Psoas muscle (tissue), 8 donors: ENCODE results near the gene PDCD1. TPM values are rescaled to one million over a fixed set of nuclear protein-coding genes. Genes with fewer than 3 reads are reported as not detected.

Source experiments
- ATAC-seq, 4 donors: fragments of 200-7000 bp; cut with Tn5 transposase; one replicate each; pipeline ENCODE4 v1.9.1; 2020; ENCODE audit warnings: moderate library complexity in 3 of 4, mild to moderate bottlenecking in 2 of 4
- DNase-seq, 2 donors: peaks; one replicate each; pipeline ENCODE4 v3.0.0-alpha.2; 2020
- H3K27ac ChIP-seq: fragments of 200-600 bp; one replicate; pipeline ENCODE4 v1.8.0; 2022
- H3K27me3 ChIP-seq, 3 donors: fragments of 200-600 bp in 1 of 3; one replicate each; pipeline versions ENCODE4 v1.6.1 to v1.8.0; 2013 to 2022; ENCODE audit warnings: low read length in 2 of 3, mild to moderate bottlenecking in 2 of 3, moderate library complexity in 1 of 3; ENCODE audit not compliant: insufficient read depth in 3 of 3
- H3K36me3 ChIP-seq, 2 donors: fragments of 200-600 bp in 1 of 2; one replicate each; pipeline versions ENCODE4 v1.6.1 to v1.8.0; 2013 to 2022; ENCODE audit warnings: low read depth in 1 of 2, mild to moderate bottlenecking in 1 of 2, moderate library complexity in 1 of 2; ENCODE audit not compliant: insufficient read depth in 1 of 2
- H3K4me1 ChIP-seq: fragments of 200-600 bp; one replicate; pipeline ENCODE4 v1.8.0; 2022
- H3K4me3 ChIP-seq: fragments of 200-600 bp; one replicate; pipeline ENCODE4 v1.8.0; 2022; ENCODE audit warnings: mild to moderate bottlenecking
- H3K9me3 ChIP-seq: fragments of 200-600 bp; one replicate; pipeline ENCODE4 v1.8.0; 2022
- CTCF ChIP-seq: fragments of 200-600 bp; IDR thresholded peaks from one replicate; pipeline ENCODE4 v1.8.0; 2022; ENCODE audit warnings: antibody characterized with exemption
- WGBS, 3 donors: extraction: QIAGEN DNeasy Blood & Tissue Kit; methylation state at CpG; one replicate each; pipeline versions ENCODE4 v1.1.6 to v1.1.7; 2013; 5-methylcytosine and 5-hydroxymethylcytosine counted together
- intact Hi-C, 2 donors: fragments of 100-400 bp; cut with DNase I; formaldehyde crosslinking; loops; one replicate each; pipeline versions ENCODE4 v1.11.0 to v1.14.2; 2022
- polyA plus RNA-seq, 3 donors: library from polyadenylated mRNA; stranded (reverse); fragments of 200-250 nt; gene quantifications; one replicate each; pipeline ENCODE4 v1.2.3, GENCODE V29; 2013
- total RNA-seq, 4 donors: library from RNA; stranded (reverse); fragmentation: NEBNext Ultra II Directional in 2 of 4; extraction: Animal tissue kit (Norgen Biotek cat#: 25700) in 2 of 4; gene quantifications; one replicate each; pipeline versions ENCODE4 v1.2.1 to v1.2.4, GENCODE V29; 2021 to 2023
- donor health status: healthy with polysubstance abuse.
- donor health status: DM: no; HTN: no; CAD: no; lungs with moderate emphysema.
- donor health status: Bipolar disorder and iron deficiency.
- donor health status: healthy.
- donor health status: DM: yes; HTN: yes; CAD: no.
- donor health status: DM: no; HTN: no; CAD: no.
- donor health status: DM: no; HTN: no; CAD: no.
- donor health status: DM: yes; HTN: yes; CAD: no.

The PDCD1 gene
- total and polyA plus RNA-seq, 7 donors, result 0.03 to 0.30 (median 0.06) TPM; not detected in 2

GRCh38 chr2:241804326-241805229 lies 54.1 kb downstream of the PDCD1 start:
- H3K27me3 ChIP-seq, result peaks cover 0 to 20% (median 0%) of the 10 kb centered on the region in 3 donors
- DNase-seq, result peak; percentile 14 to 56
- no peak for ATAC-seq
- TF ChIP-seq CTCF, result no peak
- H3K36me3 ChIP-seq, result no peaks in the 10 kb centered on the region
- intact Hi-C loops, result no loop called here
- peak overlapping the region; percentile 61 for H3K4me3 ChIP-seq
- 23 to 42% (median 29%) methylated on average over 34 to 35 of the region's 35 CpGs for WGBS, 3 donors
- no peaks in the 10 kb centered on the region for H3K9me3 ChIP-seq
- peaks cover 7% of the 10 kb centered on the region for H3K4me1 ChIP-seq
- H3K27ac ChIP-seq, result no peak overlapping the region

DNA sequence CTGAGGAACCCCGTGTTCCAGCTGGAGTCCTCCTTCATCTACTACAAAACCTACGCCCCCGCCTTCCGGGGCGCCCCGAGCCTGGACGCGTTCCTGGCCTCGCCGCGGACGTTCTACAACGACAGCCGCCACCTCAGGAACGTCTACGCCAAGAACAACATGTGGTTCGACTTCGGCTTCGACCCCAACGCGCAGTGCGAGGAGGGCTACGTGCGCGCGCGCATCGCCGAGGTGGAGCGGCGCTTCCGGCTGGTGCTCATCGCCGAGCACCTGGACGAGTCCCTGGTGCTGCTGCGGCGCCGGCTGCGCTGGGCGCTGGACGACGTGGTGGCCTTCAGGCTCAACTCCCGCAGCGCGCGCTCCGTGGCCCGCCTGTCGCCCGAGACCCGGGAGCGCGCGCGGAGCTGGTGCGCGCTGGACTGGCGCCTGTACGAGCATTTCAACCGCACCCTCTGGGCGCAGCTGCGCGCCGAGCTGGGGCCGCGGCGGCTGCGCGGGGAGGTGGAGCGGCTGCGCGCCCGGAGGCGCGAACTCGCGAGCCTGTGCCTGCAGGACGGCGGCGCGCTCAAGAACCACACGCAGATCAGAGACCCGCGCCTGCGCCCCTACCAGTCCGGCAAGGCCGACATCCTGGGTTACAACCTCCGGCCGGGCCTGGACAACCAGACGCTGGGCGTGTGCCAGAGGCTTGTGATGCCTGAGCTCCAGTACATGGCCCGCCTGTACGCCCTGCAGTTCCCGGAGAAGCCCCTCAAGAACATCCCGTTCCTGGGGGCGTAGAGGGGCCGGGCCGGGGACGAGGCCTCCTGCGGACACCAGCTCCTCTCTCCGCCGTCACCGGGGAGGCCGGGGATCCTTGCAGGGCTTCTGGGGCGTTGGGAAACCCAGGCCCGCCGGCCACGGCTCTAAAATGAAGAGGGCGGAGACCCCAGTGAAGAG lies 55.0 kb downstream of the PDCD1 start:
- Histone ChIP-seq H3K4me3 (peak overlapping the region; percentile 61), H3K9me3 (no peaks in the 10 kb centered on the region), H3K4me1 (peaks cover 3% of the 10 kb centered on the region), H3K36me3 (no peaks in the 10 kb centered on the region), H3K27ac (no peak overlapping the region), H3K27me3 (peaks cover 0 to 20% (median 0%) of the 10 kb centered on the region in 3 donors)
- peak; percentile 68 to 83 for DNase-seq
- ATAC-seq, result peak; percentile 55 to 68 (median 64)
- intact Hi-C loops, result no loop called here
- WGBS, 3 donors, result 2 to 4% (median 4%) methylated on average over 77 to 109 of the region's 109 CpGs
- TF ChIP-seq CTCF, result no peak

DNA sequence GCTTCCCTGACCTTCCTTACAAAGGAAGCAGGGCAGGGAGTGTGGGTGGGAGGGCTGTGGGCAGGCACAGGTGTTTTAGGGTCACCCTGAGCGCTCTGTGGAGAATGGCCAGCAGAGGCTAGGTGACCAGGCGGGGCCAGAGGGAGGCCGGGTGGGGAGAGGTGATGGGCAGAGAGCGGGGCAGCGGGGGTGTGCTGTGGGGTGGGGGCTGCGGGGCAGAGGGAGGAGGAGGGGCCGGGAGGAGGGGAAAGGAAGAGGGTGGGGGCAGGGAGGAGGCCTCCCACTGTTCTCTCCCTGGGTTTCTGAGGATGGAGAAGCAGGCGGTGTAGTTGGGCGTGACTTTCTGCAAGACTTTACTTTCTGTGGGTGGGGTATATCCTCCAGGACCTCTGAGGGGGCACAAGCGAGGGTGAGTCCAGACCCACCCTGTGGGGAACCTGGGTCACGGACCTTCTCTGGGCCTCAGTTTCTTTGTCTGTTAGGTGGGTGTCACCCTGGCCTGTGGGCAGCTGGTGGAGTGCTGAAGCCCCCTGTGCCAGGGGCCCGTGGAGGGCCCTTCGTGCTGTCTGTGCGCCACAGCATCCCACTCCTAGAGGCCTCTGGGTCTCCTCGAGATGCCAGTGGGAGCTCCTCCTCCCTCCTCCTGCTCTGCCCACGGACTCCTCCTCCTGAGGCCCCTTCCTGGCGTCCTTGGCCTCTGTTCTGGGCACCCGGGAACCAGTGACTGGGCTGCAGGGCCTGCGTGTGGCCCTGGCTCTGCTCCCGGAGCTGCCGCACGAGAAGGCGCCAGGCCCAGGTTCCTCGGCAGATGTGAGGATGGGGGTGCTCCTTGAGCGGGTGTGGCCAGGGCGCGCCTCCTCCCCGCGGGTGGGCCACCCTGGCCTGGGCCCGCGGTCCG lies 56.0 kb downstream of the PDCD1 start:
- Histone ChIP-seq H3K36me3 (no peaks in the 10 kb centered on the region), H3K4me3 (peak overlapping the region; percentile 61), H3K9me3 (no peaks in the 10 kb centered on the region), H3K27me3 (peaks cover 0 to 20% (median 0%) of the 10 kb centered on the region in 3 donors), H3K4me1 (peaks cover 3% of the 10 kb centered on the region), H3K27ac (no peak overlapping the region)
- no peak for TF ChIP-seq CTCF
- intact Hi-C loops, result no loop called here
- 57 to 75% (median 63%) methylated on average over 15 to 32 of the region's 32 CpGs for WGBS, 3 donors
- DNase-seq (peak; percentile 10 to 26), ATAC-seq (no peak)
